HS-27A (cell line): Measurements from ENCODE around the gene CNKSR1.

Experiments used
- DNase-seq: peaks from one replicate; pipeline ENCODE4 v3.0.0-alpha.2; 2012; ENCODE audit warnings: low read depth, missing footprints

CNKSR1 gene

DNA sequence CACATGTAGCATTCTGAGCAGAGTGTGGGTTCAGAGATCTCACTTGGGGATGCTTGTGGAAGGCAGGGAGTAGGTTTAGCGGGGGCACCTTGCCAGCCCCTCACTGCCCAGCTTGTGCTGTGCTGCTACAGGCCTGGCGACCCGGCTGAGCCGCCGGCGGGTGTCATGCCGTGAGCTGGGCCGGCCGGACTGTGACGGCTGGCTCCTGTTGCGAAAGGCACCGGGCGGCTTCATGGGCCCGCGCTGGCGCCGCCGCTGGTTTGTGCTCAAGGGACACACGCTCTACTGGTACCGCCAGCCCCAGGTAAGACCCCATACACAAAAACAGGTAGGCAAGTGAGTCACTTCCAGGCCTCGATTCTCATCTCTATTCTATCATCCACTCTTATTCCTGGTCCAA is 7.6 kb downstream of the CNKSR1 start:
- DNase-seq = no peak

DNA sequence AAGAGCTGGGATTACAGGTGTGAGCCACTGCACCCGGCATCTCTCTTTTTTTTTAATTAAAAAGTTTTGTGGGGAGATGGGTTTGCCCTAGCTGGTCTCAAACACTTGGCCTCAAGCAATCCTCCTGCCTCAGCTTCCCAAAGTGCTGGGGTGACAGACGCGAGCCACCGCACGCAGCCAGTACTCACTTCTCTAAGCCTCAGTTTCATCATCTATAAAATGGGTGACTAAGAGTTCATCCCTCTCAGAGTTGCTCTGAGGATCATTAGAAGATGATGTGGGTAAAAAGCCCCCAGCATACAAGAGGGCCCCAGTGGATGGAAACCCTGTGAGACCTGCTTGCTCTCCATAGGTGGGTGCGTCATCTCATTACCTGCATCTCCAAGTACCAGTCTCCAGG is 10.6 kb downstream of the CNKSR1 start:
- no peak for DNase-seq

DNA sequence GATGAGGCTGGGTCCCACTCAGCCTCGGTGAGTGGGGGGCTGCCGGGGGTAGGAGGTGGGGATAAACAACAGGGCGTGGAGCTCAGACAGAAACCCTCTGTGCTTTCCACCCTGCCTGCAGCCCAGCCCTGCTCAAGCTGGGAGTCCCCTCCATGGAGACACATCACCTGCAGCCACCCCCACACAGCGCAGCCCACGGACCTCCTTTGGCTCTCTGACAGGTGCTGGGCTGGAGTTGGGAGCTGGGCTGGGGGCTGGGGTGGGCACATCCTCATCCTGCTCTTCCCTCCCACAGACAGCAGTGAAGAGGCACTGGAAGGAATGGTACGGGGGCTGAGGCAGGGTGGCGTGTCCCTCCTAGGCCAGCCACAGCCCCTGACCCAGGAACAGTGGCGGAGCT is 11.2 kb downstream of the CNKSR1 start:
- no peak for DNase-seq

DNA sequence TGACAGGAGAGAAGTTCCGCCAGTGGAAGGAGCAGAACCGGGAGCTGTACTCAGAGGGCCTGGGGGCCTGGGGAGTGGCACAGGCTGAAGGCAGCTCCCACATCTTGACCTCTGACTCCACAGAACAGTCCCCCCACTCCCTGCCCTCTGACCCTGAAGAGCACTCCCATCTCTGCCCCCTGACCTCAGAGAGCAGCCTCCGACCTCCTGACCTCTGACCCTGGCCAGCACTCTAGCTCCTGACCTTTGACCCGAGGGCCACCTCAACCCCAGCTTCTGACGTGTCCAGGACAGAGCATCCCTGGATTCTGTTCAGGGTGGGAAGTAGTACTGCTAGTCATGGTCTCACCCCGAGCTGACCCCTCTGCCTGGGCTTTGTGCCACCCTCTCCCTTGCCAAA is 12.0 kb downstream of the CNKSR1 start:
- no peak for DNase-seq

DNA sequence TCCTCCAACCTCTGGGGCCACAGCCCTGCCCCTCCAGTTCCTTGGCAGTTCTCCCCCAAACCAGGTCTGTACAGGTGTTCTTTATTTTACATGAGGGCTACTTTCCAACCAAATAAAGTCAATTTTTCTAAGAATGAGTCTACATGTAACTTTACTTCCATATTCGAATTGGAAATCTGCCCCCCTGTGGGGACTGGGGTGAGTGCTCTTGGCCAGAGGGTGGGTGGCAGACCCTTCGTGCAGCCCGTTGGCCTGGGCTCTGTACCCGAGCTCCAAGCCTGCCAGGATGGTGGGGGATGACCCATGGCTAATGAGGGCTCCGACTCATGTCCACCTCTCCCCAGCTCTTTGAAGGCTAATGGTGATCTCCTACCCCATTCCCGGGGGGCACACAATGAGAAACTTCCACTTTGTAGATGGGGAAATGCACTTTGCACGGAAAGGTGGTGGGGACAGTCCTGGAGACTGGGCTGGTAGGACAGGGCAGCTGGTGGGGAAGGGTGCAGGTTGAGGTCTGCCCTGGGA is 12.5 kb downstream of the CNKSR1 start:
- DNase-seq = no peak

DNA sequence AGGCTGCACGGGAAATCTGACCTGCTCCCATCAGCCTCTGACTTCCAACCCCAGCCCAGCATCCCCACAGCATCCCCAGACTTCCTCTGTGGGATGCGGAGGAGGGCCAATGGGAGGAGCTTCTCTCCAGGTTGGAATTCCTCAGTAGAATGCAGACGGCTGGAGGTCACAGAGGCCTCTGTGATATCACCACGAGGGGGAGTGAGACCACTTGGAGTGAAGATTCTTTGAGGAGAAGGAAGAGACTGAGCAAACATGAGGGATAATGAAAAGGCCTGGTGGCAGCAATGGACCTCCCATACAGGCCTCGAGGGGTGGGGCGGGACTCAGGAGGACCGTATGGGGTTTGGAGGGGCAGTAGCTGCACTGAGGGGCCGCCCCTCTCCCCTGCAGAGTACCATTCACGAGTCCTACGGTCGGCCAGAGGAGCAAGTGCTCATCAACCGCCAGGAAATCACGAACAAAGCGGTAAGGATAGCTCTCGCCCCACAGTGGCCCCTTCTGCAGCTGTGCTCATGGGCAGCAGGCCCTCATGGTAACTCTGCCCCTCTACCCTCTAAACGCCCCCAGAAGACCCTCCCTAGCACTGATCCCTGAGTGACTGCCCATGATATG is 13.2 kb downstream of the CNKSR1 start, which contains the start of gene CATSPER4:
TSS of gene CATSPER4 (plus strand) at position 230 of the 615 bp plus-strand sequence. CDS start at position 256, 26 bp downstream.
- no peak for DNase-seq

DNA sequence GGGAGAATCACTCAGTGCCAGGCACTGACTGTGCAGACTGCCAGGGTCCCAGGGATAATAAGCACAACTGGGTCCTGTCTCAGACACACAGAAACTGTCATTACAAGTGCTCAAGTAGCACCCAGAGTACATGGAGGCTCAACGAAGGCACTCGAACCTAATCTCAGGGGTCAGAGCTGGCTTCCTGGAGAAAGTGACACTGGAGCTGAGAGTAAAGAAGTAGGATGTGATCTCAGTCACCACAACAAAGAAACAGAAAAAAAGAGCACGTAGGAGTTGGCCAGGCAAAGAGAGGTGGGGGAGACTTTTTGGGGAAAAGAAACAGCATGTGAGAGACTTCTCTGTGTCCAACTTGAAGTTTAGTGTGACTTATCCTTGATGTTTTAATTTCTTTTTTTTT is 14.4 kb downstream of the CNKSR1 start:
- DNase-seq = no peak

DNA sequence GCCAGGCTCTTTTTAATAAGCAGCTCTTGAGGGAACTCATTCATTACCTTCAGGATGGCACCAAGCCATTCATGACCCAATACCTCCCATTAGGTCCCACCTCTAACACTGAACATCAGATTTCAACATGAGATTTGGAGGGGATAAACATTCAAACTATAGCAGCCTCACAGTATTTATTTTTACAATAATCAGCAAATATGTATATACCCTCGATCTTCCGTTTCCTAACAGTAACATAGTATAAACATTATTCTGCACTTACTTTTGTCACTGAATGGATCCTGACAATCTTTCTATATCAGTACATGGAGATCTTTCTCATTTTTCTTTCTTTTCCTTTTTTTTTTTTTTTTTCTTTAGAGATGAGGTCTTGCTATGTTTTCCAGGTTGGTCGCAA is 18.5 kb downstream of the CNKSR1 start:
- no peak for DNase-seq

DNA sequence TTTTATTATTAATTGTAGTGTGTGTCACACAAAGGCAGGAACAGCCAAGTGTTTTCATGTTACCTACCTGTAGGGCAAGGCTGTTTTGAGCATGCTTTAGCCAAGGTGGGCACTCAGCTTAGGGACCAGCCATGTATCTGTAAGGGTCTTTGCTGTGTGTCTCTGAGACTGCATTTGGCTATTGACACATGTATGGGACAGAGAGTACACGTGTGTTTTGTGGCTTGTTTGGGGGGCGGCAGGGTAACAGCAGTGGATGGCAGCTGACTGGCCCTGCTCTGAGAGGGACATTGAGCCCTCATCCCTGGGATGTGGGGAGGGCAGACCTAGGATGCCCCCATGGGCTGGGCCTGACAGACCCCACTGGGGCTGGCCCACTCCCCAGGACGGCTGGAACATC is 20.0 kb downstream of the CNKSR1 start:
- no peak for DNase-seq

DNA sequence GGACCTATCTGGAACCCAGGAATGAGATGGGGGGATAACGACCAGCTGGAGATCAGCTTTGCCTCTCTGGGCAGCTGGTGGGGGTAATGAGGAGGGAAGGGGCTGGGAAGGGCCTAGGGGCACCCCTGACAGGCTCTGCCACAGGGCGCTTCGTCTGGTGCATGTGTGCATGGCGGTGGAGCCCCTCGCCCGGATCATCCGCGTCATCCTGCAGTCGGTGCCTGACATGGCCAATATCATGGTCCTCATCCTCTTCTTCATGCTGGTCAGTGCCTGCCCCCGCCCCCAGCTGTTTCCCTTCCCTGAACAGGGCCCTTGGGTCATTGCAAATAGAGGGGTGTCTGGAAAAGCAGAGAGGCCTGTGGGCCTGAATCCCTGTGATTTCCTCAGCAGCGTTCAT is 20.5 kb downstream of the CNKSR1 start:
- no peak for DNase-seq

DNA sequence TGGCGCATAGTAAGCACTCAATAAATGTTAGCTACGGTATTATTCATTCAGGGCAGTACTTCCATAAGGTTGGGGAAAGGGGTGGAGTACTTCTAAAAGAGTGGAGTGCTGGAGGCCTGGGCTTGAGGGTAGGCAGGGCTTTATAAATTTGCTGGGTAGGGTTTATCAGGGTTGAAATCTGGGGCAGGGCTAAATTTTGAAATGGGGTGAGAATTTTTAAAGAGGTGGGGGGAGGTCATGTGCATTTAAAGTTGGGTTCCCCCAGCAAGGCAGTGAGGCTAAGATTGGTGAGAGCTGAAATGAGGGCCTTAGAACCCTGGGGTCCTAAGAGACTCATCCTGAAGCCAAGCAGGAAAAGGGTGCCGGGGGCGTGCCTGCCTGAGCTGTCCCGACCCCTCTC is 23.1 kb downstream of the CNKSR1 start:
- no peak for DNase-seq

DNA sequence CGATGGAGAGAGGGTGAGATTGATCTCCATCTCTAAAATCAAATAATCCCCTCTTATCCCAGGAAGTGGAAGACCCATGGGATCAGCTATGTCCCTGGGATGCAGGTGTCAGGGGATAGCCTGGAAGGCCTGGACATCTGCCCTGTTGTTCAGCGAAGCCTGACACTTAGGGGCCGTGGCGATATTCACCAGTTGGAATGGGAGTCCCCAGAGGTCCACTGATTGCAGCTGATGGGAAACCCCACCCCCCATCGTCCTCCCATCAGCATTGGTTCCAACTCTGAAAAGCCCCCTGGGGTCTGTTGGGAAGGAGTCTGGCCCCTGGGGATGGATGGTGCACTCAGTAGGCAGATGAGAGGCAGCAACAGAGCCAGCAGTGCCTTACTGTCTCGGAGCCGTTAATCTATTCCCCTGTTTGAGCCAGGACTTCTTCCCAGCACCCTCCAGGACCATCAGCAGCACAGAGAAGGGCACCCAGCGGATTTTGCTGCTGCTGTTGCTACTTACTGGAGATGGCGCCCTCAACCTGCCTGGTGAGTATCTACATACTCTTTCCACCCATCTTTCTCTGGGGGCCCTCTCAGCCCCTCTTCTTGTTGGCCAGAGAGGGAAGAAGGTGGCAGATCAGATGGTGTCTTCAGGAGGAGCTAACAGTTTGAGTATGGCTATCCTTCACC is 26.5 kb downstream of the CNKSR1 start:
- DNase-seq = no peak

DNA sequence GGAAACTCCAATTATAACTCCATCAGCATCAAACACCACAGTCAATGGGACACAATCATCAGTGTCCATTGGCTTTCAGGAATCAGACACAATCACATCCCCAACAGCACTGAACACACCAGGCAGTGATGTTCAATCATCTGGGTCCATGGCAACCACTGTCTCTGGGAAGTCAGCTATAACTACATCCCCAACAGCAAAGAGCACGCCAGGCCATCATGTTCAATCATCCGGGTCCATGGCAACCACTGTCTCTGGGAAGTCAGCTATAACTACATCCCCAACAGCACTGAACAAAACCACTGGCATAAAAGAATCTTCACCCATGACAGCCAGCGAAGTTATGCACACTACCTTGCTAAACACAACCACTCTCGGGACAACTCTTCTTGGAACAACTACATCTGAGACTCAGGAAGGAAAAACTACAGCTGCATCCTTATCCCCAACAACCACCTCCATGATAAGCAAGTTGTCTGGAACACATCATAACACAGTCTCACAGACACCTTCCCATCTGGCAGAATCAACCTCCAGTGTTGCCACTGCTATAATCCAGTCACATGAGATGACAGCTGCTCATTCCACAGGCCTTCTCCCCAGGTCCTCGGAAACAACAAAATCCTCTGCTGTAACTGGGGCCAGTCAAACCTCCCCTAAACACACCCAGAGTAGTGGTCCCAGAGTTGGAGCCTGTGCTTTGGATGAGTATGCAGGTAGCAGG is 33.0 kb downstream of the CNKSR1 start:
- DNase-seq = no peak

DNA sequence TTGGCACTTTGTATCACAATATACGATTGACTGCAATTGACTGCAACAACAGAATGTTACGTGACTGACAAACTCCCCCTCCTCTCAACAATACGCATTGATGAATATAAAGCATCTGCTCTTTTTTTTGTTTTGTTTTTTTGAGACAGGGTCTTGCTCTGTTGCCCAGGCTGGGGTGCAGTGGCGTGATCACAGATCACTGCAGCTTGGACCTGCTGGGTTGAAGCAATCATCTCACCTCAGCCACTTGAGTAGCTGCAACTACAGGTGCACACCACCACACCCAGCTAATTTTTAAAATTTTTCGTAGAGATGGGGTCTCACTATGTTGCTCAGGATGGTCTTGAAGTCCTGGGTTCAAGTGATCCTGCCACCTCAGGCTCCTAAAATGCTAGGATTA is 35.4 kb downstream of the CNKSR1 start:
- DNase-seq = no peak

DNA sequence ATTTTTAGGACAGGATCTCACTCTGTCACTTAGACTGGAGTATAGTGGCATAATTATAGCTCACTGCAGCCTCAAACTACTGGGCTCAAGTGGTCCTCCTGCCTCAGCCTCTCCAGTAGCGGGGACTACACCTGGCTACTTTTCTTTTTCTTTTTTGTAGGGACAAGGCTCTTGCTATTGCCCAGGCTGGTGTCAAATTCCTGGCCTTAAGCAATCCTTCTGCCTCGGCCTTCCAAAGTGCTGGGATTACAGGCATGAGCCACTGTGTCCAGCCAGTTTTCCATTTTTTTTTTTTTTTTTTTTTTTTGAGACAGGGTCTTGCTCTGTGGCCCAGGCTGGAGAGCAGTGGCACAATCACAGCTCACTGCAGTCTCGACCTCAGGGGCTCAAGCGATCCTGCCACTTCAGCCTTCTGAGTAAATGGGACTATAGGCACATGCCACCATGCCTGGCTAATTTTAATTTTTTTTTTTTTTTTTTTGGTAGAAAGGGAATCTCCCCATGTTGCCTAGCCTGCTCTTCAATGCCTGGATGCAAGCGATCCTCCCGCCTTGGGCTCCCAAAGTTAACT is 36.1 kb downstream of the CNKSR1 start:
- no peak for DNase-seq

DNA sequence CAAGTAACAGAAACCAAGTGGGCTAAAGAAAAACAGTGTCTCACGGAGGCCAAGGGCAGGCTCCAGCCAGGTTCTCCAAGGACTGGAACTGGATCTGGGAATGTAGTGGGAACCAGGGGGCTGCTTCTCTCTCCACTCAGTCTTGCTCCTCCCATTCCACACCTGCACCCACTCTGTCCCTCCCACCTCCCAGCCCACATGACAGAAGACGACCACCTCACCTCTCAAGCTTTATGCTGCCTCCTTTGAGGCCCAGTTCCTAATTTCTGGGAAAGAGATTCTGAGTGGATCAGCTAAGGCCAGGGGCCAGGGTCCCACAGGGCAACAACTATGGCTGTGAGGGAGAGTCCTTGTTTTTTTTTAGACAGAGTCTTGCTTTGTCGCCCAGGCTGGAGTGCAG is 38.0 kb downstream of the CNKSR1 start:
- no peak for DNase-seq

DNA sequence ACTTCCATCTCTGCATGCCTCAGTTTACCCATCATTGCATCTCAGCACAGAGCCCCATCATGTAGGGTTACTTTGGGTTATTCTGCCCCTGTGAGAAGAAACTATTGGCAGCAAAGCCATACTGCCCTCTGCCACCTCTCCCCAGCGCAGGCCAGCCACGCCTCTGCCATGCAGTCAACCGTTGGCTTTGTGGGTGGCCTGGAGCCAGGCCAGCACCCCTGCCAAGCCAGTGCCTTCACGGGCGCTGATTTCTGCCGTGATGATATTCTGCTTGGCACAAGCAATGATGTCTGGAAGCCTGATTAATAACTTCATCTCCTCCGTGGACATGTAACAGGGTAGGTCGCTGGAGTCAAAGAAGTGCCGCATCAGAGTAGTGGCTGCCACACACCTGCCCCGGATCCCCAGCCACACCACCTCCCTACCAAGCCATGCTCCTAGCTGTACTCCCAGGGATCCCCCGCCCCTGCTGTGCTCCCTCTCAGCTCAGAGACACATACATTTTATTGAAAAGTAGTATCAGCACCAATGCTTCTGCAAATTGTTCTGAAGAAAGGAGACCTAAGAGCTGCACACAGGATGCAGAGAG is 41.7 kb downstream of the CNKSR1 start:
- peak; percentile 7 for DNase-seq

DNA sequence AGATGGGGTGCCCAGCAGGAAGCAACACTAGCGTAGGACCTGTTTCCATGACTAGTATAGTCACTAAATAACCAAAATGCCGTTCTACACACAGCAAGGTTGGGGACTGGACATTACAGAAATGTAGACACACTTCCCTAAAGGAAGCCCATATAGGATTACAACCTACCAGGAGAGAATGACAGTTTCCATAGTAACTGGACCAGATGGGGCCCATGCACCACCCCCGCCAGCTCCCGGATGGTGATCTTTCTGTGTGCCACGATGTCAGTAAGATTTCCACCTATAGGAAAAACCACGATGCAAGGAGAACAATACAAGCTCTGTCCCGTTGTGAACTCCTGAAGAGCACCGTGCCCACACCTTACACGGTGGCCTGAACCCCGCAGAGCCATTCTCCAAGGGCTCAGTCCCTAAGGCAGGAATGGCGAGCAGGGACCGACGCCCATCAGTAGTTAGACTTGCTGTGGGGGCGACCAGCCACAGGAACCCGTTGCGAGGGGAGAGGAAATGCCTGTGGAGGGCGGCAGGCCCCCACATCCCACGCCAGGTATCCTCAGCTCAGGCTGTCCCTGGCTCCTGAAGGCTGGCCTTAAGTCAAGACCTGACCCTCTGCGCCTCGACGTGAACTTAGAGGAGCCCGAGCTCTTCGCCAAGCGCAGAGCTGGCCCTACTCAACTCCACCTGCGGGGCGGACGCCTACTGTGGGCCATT is 43.1 kb downstream of the CNKSR1 start:
- DNase-seq = no peak

DNA sequence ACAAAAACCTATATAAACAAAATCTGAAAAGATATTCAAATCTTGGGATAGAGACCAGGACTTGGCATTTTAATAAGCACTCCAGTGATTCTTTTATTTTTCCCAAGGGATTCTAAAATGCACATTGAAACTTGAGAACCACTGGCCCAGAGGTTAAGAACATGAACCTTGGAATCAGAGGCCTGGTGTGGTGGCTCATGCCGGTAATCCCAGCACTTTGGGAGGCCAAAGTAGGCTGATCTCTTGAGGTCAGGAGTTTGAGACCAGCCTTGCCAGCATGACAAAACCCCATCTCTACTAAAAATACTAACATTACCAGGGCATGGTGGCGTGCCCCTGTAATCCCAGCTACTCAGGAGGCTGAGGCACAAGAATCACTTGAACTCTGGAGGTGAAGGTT is 43.8 kb downstream of the CNKSR1 start:
- DNase-seq = no peak

DNA sequence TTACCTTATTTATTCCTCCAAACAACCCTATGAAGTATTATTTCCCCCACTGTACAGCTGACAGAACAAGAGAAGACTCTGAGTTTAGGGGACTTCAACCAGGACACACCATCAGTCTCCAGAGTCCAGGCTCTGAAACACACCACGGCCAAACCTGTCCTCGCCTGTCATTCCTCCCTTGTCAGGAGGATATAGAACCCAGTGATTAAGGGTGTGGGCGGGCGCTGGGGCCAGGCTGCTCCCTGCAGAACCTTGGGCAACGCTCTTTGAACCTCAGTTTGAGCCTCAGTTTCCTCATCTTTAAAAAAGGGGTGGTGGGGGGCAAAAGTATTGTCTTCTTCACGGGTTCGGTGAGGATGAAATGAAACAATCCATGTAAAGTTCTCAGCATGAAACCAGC is 47.3 kb downstream of the CNKSR1 start:
- DNase-seq = no peak

DNA sequence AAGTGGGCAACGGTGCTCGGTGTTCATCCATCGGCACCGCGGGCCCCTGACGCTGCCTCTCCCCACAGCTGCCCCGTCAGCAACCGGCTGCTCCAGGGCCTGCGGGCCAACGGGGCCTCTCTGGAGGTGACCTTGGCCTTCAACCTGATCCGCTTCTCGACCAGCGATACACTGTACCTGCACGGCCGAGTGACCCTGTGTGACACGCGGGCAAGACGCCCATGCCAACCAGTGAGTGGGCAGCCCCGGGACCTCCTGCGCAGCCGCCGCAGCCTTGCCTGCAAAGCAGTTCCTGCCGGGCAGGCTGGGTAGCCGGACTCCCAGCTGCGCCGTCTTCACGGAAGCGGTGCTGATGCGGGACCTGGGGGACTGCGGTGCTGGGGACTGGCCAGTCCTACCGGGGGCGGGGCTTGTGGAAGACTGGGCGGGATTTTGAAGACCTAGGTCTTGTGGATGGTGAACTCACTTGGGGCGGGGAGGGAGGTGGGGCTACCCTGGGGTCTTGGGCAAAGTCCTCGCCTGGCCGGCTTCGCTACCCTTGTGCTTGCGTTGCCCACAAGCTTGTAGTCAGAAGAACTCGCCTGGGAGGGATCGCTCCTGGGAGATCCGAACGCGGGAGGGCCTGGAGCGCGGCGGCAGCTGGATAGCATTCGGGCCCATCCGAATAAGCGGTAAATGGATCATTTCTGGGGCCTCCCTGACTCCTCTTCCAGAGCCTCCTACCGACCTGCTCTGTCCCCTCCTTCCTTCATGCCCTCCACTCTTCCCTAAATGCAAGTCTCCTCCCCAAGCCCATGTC is 47.9 kb downstream of the CNKSR1 start:
- DNase-seq = no peak
